GM23338 (cell line): Measurements from ENCODE around the gene CCDC106. TPM values are rescaled to one million over a fixed set of nuclear protein-coding genes. Genes with fewer than 3 reads are reported as not detected.
A peak's percentile ranks its signal among the peaks of the same experiment; 100 is the strongest.

Experiments used
- ATAC-seq: fragments of 200-7000 bp; cut with Tn5 transposase; 3 replicates; pipeline ENCODE4 v1.9.1; 2020
- DNase-seq: peaks from one replicate; pipeline ENCODE4 v3.0.0-alpha.2; 2015; ENCODE audit warnings: low spot score
- H2AFZ ChIP-seq: fragments of 200-600 bp; sonication (generic); 2 replicates; pipeline ENCODE4 v1.8.0; 2016; ENCODE audit warnings: antibody characterized with exemption, mild to moderate bottlenecking, moderate library complexity
- H3F3A ChIP-seq: fragments of 200-600 bp; sonication (generic); replicated peaks from 2 replicates; pipeline ENCODE4 v1.8.0; 2017; ENCODE audit warnings: antibody characterized with exemption, mixed run types, low read depth
- H3K27ac ChIP-seq: fragments of 200-600 bp; sonication (generic); 2 replicates; pipeline ENCODE4 v1.6.1; 2016; ENCODE audit warnings: low read depth
- H3K27me3 ChIP-seq: fragments of 200-600 bp; sonication (generic); 2 replicates; pipeline ENCODE4 v1.8.0; 2016; ENCODE audit warnings: mild to moderate bottlenecking, mixed run types, moderate library complexity; ENCODE audit not compliant: insufficient read depth
- H3K36me3 ChIP-seq: fragments of 200-600 bp; sonication (generic); 2 replicates; pipeline ENCODE4 v1.8.0; 2016; ENCODE audit warnings: mild to moderate bottlenecking; ENCODE audit not compliant: insufficient read depth
- H3K4me1 ChIP-seq: fragments of 200-600 bp; sonication (generic); 2 replicates; pipeline ENCODE4 v1.8.0; 2016; ENCODE audit warnings: mild to moderate bottlenecking, moderate library complexity; ENCODE audit not compliant: insufficient read depth
- H3K4me2 ChIP-seq: fragments of 200-600 bp; sonication (generic); 2 replicates; pipeline ENCODE4 v1.7.1; 2017; ENCODE audit warnings: mixed run types
- H3K4me3 ChIP-seq: fragments of 200-600 bp; sonication (generic); 2 replicates; pipeline ENCODE4 v1.6.1; 2016; ENCODE audit warnings: mixed run types
- H3K79me2 ChIP-seq: fragments of 200-600 bp; sonication (generic); replicated peaks from 2 replicates; pipeline ENCODE4 v1.8.0; 2017; ENCODE audit warnings: mild to moderate bottlenecking; ENCODE audit not compliant: insufficient read depth
- H3K9me2 ChIP-seq: fragments of 200-600 bp; sonication (generic); 2 replicates; pipeline ENCODE4 v1.8.0; 2017; ENCODE audit not compliant: insufficient read depth
- H4K20me1 ChIP-seq: fragments of 200-600 bp; sonication (generic); replicated peaks from 2 replicates; pipeline ENCODE4 v1.8.0; 2017; ENCODE audit warnings: mild to moderate bottlenecking; ENCODE audit not compliant: insufficient read depth
- H3K27ac Mint-ChIP-seq: 2 replicates; pipeline ENCODE4 v1.8.0; 2020; ENCODE audit warnings: inconsistent platforms, mild to moderate bottlenecking, moderate library complexity, mixed read lengths
- H3K27me3 Mint-ChIP-seq: 3 replicates; pipeline ENCODE4 v1.8.0; 2022; ENCODE audit warnings: low read depth, mild to moderate bottlenecking, moderate library complexity, mixed read lengths, inconsistent platforms; ENCODE audit not compliant: insufficient read depth, poor library complexity
- H3K36me3 Mint-ChIP-seq: 3 replicates; pipeline ENCODE4 v1.8.0; 2021; ENCODE audit warnings: low read depth, mild to moderate bottlenecking, inconsistent platforms, moderate library complexity, mixed read lengths
- H3K4me1 Mint-ChIP-seq: 3 replicates; pipeline ENCODE4 v1.8.0; 2020; ENCODE audit warnings: mild to moderate bottlenecking, inconsistent platforms, mixed read lengths
- H3K4me3 Mint-ChIP-seq: 3 replicates; pipeline ENCODE4 v1.8.0; 2021; ENCODE audit warnings: moderate library complexity, mild to moderate bottlenecking, inconsistent platforms, mixed read lengths
- H3K9me3 Mint-ChIP-seq: 3 replicates; pipeline ENCODE4 v1.8.0; 2020; ENCODE audit warnings: moderate library complexity, mild to moderate bottlenecking, inconsistent platforms, mixed read lengths
- CREB1 ChIP-seq: fragments of 250-450 bp; sonication (Bioruptor Pico); IDR thresholded peaks from 2 replicates; pipeline ENCODE4 v1.5.0; 2020; ENCODE audit warnings: low read depth, mild to moderate bottlenecking, moderate library complexity
- EZH2 ChIP-seq: fragments of 200-600 bp; sonication (generic); IDR thresholded peaks from one replicate; pipeline ENCODE4 v1.8.0; 2017; ENCODE audit warnings: antibody characterized with exemption, mild to moderate bottlenecking, low read depth; ENCODE audit not compliant: unreplicated experiment
- JUNB ChIP-seq: IDR thresholded peaks from one replicate; pipeline ENCODE4 v1.6.1; 2016; ENCODE audit warnings: antibody characterized with exemption; ENCODE audit not compliant: unreplicated experiment
- NANOG ChIP-seq: IDR thresholded peaks from 2 replicates; pipeline ENCODE4 v1.6.1; 2016; ENCODE audit warnings: antibody characterized with exemption, borderline replicate concordance
- POLR2AphosphoS5 ChIP-seq: IDR thresholded peaks from 2 replicates; pipeline ENCODE4 v1.6.1; 2016; ENCODE audit warnings: antibody characterized with exemption, low read depth
- STAT1 ChIP-seq: IDR thresholded peaks from one replicate; pipeline ENCODE4 v1.6.1; 2016; ENCODE audit warnings: antibody characterized with exemption; ENCODE audit not compliant: unreplicated experiment
- ZNF331 ChIP-seq: fragments of 250-450 bp; sonication (Bioruptor Pico); IDR thresholded peaks from 2 replicates; pipeline ENCODE4 v1.5.0; 2020; ENCODE audit warnings: low read depth, mild to moderate bottlenecking, moderate library complexity
- polyA plus RNA-seq: library from polyadenylated mRNA; unstranded; fragments of >200 nt; fragmentation: Nextera tagmentation; extraction: Ambion mirVana; gene quantifications from 2 replicates; pipeline ENCODE4 v1.2.1, GENCODE V29; 2016
- total RNA-seq: library from RNA; depleted of rRNA; stranded (reverse); fragments of >200 nt; shearing (Covaris generic); gene quantifications from 2 replicates; pipeline ENCODE4 v1.2.3, GENCODE V29; 2014
- TF ChIP-seq, protein P1 (sequence below), 2 experiments: fragments of 200-600 bp in 1 of 2; sonication (generic) in 1 of 2; conservative IDR thresholded peaks; 2 replicates each; pipeline versions ENCODE4 v1.5.1 to v1.6.1; 2016 to 2017; ENCODE audit warnings: antibody characterized with exemption in 2 of 2, low read depth in 2 of 2, mild to moderate bottlenecking in 2 of 2, moderate library complexity in 1 of 2
- TF ChIP-seq, protein P2 (sequence below): IDR thresholded peaks from one replicate; pipeline ENCODE4 v1.6.1; 2018; ENCODE audit warnings: antibody characterized with exemption; ENCODE audit not compliant: unreplicated experiment
- TF ChIP-seq, protein P3 (sequence below): fragments of 250-450 bp; sonication (Bioruptor Pico); IDR thresholded peaks from 2 replicates; pipeline ENCODE4 v1.5.0; 2020; ENCODE audit warnings: mild to moderate bottlenecking, moderate library complexity
- TF ChIP-seq, protein P4 (sequence below): IDR thresholded peaks from 2 replicates; pipeline ENCODE4 v1.6.1; 2016; ENCODE audit warnings: antibody characterized with exemption

Gene CCDC106
- total and polyA plus RNA-seq, 2 experiments from 2014 or later: 12.0 to 17.6 TPM

DNA sequence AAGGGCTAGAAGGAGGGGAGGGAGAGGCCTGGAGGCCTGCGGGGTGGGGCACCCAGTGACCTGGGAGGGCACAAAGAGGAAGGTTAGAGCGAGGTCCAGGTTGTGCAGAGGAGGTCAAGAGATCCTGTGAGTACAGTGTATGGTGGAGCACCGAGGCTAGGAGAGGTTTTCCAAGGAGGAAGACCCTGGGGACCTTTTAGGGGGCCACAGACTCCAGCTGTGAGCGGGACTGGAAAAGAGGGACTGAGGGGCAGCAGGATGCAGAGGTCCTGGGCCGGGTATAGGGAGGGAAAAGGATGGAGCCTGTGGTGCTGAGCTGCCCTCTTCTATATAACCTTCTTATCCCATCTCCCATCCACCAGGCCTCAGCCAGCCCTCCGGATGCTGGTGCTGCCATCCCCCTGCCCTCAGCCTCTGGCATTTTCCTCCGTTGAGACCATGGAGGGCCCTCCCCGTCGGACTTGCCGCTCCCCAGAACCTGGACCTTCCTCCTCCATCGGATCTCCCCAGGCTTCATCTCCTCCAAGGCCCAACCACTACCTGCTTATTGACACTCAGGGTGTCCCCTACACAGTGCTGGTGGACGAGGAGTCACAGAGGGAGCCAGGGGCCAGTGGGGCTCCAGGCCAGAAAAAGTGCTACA is 3.7 kb upstream of the CCDC106 start:
- 0 out of 2 replicates have a peak, but pooled peaks cover 2% of the 10 kb centered on the region for H3K9me2 ChIP-seq
- TF ChIP-seq, protein P1, sequence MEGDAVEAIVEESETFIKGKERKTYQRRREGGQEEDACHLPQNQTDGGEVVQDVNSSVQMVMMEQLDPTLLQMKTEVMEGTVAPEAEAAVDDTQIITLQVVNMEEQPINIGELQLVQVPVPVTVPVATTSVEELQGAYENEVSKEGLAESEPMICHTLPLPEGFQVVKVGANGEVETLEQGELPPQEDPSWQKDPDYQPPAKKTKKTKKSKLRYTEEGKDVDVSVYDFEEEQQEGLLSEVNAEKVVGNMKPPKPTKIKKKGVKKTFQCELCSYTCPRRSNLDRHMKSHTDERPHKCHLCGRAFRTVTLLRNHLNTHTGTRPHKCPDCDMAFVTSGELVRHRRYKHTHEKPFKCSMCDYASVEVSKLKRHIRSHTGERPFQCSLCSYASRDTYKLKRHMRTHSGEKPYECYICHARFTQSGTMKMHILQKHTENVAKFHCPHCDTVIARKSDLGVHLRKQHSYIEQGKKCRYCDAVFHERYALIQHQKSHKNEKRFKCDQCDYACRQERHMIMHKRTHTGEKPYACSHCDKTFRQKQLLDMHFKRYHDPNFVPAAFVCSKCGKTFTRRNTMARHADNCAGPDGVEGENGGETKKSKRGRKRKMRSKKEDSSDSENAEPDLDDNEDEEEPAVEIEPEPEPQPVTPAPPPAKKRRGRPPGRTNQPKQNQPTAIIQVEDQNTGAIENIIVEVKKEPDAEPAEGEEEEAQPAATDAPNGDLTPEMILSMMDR (conservative IDR thresholded peaks at IDR 0.05; ENCODE audit: low read depth in 2 of 2): no peak
- TF ChIP-seq STAT1 (no peak), POLR2AphosphoS5 (no peak), CREB1 (no peak), NANOG (no peak), EZH2 (no peak), ZNF331 (CRISPR knock-in tag) (no peak), JUNB (no peak)
- TF ChIP-seq, protein P2, sequence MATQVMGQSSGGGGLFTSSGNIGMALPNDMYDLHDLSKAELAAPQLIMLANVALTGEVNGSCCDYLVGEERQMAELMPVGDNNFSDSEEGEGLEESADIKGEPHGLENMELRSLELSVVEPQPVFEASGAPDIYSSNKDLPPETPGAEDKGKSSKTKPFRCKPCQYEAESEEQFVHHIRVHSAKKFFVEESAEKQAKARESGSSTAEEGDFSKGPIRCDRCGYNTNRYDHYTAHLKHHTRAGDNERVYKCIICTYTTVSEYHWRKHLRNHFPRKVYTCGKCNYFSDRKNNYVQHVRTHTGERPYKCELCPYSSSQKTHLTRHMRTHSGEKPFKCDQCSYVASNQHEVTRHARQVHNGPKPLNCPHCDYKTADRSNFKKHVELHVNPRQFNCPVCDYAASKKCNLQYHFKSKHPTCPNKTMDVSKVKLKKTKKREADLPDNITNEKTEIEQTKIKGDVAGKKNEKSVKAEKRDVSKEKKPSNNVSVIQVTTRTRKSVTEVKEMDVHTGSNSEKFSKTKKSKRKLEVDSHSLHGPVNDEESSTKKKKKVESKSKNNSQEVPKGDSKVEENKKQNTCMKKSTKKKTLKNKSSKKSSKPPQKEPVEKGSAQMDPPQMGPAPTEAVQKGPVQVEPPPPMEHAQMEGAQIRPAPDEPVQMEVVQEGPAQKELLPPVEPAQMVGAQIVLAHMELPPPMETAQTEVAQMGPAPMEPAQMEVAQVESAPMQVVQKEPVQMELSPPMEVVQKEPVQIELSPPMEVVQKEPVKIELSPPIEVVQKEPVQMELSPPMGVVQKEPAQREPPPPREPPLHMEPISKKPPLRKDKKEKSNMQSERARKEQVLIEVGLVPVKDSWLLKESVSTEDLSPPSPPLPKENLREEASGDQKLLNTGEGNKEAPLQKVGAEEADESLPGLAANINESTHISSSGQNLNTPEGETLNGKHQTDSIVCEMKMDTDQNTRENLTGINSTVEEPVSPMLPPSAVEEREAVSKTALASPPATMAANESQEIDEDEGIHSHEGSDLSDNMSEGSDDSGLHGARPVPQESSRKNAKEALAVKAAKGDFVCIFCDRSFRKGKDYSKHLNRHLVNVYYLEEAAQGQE: no peak
- TF ChIP-seq, protein P3, sequence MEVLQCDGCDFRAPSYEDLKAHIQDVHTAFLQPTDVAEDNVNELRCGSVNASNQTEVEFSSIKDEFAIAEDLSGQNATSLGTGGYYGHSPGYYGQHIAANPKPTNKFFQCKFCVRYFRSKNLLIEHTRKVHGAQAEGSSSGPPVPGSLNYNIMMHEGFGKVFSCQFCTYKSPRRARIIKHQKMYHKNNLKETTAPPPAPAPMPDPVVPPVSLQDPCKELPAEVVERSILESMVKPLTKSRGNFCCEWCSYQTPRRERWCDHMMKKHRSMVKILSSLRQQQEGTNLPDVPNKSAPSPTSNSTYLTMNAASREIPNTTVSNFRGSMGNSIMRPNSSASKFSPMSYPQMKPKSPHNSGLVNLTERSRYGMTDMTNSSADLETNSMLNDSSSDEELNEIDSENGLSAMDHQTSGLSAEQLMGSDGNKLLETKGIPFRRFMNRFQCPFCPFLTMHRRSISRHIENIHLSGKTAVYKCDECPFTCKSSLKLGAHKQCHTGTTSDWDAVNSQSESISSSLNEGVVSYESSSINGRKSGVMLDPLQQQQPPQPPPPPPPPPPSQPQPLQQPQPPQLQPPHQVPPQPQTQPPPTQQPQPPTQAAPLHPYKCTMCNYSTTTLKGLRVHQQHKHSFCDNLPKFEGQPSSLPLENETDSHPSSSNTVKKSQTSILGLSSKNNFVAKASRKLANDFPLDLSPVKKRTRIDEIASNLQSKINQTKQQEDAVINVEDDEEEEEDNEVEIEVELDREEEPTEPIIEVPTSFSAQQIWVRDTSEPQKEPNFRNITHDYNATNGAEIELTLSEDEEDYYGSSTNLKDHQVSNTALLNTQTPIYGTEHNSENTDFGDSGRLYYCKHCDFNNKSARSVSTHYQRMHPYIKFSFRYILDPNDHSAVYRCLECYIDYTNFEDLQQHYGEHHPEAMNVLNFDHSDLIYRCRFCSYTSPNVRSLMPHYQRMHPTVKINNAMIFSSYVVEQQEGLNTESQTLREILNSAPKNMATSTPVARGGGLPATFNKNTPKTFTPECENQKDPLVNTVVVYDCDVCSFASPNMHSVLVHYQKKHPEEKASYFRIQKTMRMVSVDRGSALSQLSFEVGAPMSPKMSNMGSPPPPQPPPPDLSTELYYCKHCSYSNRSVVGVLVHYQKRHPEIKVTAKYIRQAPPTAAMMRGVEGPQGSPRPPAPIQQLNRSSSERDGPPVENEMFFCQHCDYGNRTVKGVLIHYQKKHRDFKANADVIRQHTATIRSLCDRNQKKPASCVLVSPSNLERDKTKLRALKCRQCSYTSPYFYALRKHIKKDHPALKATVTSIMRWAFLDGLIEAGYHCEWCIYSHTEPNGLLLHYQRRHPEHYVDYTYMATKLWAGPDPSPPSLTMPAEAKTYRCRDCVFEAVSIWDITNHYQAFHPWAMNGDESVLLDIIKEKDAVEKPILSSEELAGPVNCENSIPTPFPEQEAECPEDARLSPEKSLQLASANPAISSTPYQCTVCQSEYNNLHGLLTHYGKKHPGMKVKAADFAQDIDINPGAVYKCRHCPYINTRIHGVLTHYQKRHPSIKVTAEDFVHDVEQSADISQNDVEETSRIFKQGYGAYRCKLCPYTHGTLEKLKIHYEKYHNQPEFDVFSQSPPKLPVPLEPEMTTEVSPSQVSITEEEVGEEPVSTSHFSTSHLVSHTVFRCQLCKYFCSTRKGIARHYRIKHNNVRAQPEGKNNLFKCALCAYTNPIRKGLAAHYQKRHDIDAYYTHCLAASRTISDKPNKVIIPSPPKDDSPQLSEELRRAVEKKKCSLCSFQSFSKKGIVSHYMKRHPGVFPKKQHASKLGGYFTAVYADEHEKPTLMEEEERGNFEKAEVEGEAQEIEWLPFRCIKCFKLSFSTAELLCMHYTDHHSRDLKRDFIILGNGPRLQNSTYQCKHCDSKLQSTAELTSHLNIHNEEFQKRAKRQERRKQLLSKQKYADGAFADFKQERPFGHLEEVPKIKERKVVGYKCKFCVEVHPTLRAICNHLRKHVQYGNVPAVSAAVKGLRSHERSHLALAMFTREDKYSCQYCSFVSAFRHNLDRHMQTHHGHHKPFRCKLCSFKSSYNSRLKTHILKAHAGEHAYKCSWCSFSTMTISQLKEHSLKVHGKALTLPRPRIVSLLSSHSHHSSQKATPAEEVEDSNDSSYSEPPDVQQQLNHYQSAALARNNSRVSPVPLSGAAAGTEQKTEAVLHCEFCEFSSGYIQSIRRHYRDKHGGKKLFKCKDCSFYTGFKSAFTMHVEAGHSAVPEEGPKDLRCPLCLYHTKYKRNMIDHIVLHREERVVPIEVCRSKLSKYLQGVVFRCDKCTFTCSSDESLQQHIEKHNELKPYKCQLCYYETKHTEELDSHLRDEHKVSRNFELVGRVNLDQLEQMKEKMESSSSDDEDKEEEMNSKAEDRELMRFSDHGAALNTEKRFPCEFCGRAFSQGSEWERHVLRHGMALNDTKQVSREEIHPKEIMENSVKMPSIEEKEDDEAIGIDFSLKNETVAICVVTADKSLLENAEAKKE (CRISPR knock-in tag): no peak
- TF ChIP-seq, protein P4, sequence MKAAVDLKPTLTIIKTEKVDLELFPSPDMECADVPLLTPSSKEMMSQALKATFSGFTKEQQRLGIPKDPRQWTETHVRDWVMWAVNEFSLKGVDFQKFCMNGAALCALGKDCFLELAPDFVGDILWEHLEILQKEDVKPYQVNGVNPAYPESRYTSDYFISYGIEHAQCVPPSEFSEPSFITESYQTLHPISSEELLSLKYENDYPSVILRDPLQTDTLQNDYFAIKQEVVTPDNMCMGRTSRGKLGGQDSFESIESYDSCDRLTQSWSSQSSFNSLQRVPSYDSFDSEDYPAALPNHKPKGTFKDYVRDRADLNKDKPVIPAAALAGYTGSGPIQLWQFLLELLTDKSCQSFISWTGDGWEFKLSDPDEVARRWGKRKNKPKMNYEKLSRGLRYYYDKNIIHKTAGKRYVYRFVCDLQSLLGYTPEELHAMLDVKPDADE: no peak
- peak overlapping the region; percentile 97 for H3K27ac Mint-ChIP-seq
- H3K4me2 ChIP-seq: peak overlapping the region; percentile 96
- ATAC-seq (no peak), DNase-seq (no peak)
- peak overlapping the region; percentile 84 for H3K4me3 Mint-ChIP-seq
- H3K4me1 ChIP-seq: no peaks in the 10 kb centered on the region; the same call in 1 of the 2 replicates
- H3K9me3 Mint-ChIP-seq: peaks cover 4% of the 10 kb centered on the region
- H3K4me1 Mint-ChIP-seq: peaks cover 25% of the 10 kb centered on the region
- H3F3A ChIP-seq: peaks cover 34% of the 10 kb centered on the region
- H3K36me3 Mint-ChIP-seq: peaks cover 40% of the 10 kb centered on the region
- no peak overlapping the region for H2AFZ ChIP-seq
- peak overlapping the region; percentile 89 for H3K4me3 ChIP-seq
- no peak overlapping the region for H3K27ac ChIP-seq
- H3K79me2 ChIP-seq: peaks cover 37% of the 10 kb centered on the region
- no peaks in the 10 kb centered on the region for H4K20me1 ChIP-seq
- no peaks in the 10 kb centered on the region for H3K36me3 ChIP-seq
- no peaks in the 10 kb centered on the region for H3K27me3 ChIP-seq
- peaks cover 38% of the 10 kb centered on the region for H3K27me3 Mint-ChIP-seq
